Upper lobe of left lung (tissue), 4 donors: ENCODE data around the gene ERICH3.

ENCODE experiments used
- POLR2A ChIP-seq, 4 donors: fragments of 450-650 bp; IDR thresholded peaks; one replicate each; pipeline ENCODE4 v1.5.1; 2016 to 2017; ENCODE audit warnings: antibody characterized with exemption in 4 of 4, mild to moderate bottlenecking in 2 of 4
- POLR2AphosphoS5 ChIP-seq, 2 donors: sonication (generic); formaldehyde crosslinking; IDR thresholded peaks; one replicate each; pipeline ENCODE4 v1.5.1; 2017; ENCODE audit warnings: antibody characterized with exemption in 2 of 2
- TF ChIP-seq, protein P1 (sequence below), 6 experiments: fragments of 450-650 bp in 4 of 6; fragments of 200-600 bp in 2 of 6; sonication (generic) in 2 of 6; IDR thresholded peaks; one replicate each; pipeline ENCODE4 v1.5.1; 2016 to 2019; ENCODE audit warnings: antibody characterized with exemption in 6 of 6

- TF ChIP-seq, protein P1, sequence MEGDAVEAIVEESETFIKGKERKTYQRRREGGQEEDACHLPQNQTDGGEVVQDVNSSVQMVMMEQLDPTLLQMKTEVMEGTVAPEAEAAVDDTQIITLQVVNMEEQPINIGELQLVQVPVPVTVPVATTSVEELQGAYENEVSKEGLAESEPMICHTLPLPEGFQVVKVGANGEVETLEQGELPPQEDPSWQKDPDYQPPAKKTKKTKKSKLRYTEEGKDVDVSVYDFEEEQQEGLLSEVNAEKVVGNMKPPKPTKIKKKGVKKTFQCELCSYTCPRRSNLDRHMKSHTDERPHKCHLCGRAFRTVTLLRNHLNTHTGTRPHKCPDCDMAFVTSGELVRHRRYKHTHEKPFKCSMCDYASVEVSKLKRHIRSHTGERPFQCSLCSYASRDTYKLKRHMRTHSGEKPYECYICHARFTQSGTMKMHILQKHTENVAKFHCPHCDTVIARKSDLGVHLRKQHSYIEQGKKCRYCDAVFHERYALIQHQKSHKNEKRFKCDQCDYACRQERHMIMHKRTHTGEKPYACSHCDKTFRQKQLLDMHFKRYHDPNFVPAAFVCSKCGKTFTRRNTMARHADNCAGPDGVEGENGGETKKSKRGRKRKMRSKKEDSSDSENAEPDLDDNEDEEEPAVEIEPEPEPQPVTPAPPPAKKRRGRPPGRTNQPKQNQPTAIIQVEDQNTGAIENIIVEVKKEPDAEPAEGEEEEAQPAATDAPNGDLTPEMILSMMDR (IDR thresholded peaks at IDR 0.05) = no peak
- no peak for TF ChIP-seq POLR2AphosphoS5 (IDR thresholded peaks at IDR 0.05)
- TF ChIP-seq POLR2A (IDR thresholded peaks at IDR 0.05) = no peak
Measured at GRCh38 chr1:74549932-74550331, 123.7 kb downstream of the ERICH3 start.
